Kidney (tissue), 14 donors: ENCODE results near the gene KIAA2012. TPM values are rescaled to one million over a fixed set of nuclear protein-coding genes. Genes with fewer than 3 reads are reported as not detected.

Experiments used
- DNase-seq, 5 donors: peaks; one replicate each; pipeline ENCODE4 v3.0.0-alpha.2; 2013 to 2020
- FAIRE-seq: peaks from 2 replicates; lab custom pipeline; 2012; peaks lifted over from hg19 to GRCh38; lab: Jason Lieb, UNC
- H3K27ac ChIP-seq, 2 donors: one replicate each; pipeline ENCODE4 v1.7.0; 2013; ENCODE audit warnings: low read depth in 2 of 2, low read length in 2 of 2, inconsistent platforms in 1 of 2
- H3K27me3 ChIP-seq: one replicate; pipeline ENCODE4 v1.7.1; 2013; ENCODE audit warnings: low read length, inconsistent platforms; ENCODE audit not compliant: control insufficient read depth, insufficient read depth
- H3K36me3 ChIP-seq, 3 donors: one replicate each; pipeline versions ENCODE4 v1.7.0 to v1.7.1; 2013; ENCODE audit warnings: low read length in 3 of 3, control low read depth in 1 of 3, inconsistent platforms in 1 of 3; ENCODE audit not compliant: insufficient read depth in 3 of 3, control insufficient read depth in 2 of 3
- H3K4me1 ChIP-seq, 3 donors: one replicate each; pipeline versions ENCODE4 v1.7.0 to v1.7.1; 2013; ENCODE audit warnings: low read length in 3 of 3, inconsistent platforms in 1 of 3, low read depth in 1 of 3; ENCODE audit not compliant: control insufficient read depth in 2 of 3, insufficient read depth in 2 of 3
- H3K4me3 ChIP-seq, 3 donors: one replicate each; pipeline versions ENCODE4 v1.7.0 to v1.8.1; 2013; ENCODE audit warnings: low read length in 3 of 3, control low read depth in 1 of 3, inconsistent platforms in 1 of 3
- H3K9ac ChIP-seq, 3 donors: one replicate each; pipeline versions ENCODE4 v1.7.0 to v1.7.1; 2013; ENCODE audit warnings: low read length in 3 of 3, control low read depth in 1 of 3, inconsistent platforms in 1 of 3
- H3K9me3 ChIP-seq, 3 donors: one replicate each; pipeline versions ENCODE4 v1.7.0 to v1.7.1; 2013; ENCODE audit warnings: low read length in 3 of 3, control low read depth in 1 of 3, inconsistent platforms in 1 of 3; ENCODE audit not compliant: control insufficient read depth in 2 of 3, insufficient read depth in 1 of 3
- CTCF ChIP-seq: IDR thresholded peaks from 3 replicates; pipeline ENCODE4 v1.5.1; 2012; ENCODE audit warnings: mild to moderate bottlenecking, moderate library complexity, borderline replicate concordance; ENCODE audit not compliant: insufficient read depth; ENCODE audit errors: extremely low read depth
- intact Hi-C: fragments of 100-400 bp; cut with DNase I; formaldehyde crosslinking; loops from one replicate; pipeline ENCODE4 v1.11.1; 2022
- polyA plus RNA-seq: library from polyadenylated mRNA; stranded (reverse); fragments of 350-450 nt; fragmentation: Illumina TruSeq; extraction: RNeasy Lipid Tissue Mini Kit (QIAGEN cat#74804); gene quantifications from one replicate; pipeline ENCODE4 v1.2.3, GENCODE V29; 2014; ENCODE audit warnings: low read depth, low replicate concordance; ENCODE audit not compliant: insufficient read depth
- total RNA-seq: library from RNA; stranded (reverse); fragmentation: NEBNext Ultra II Directional; extraction: Animal tissue kit (Norgen Biotek cat#: 25700); gene quantifications from one replicate; pipeline ENCODE4 v1.2.1, GENCODE V29; 2021
- donor health status: control.
- donor health status: control.
- donor health status: control.
- donor health status: control.
- donor health status: control.
- donor health status: DM: yes; HTN: yes; CAD: no.
- donor health status: Normal renal cell carcinoma (clear cell type).

KIAA2012 gene
- total and polyA plus RNA-seq, 2 donors from 2014 or later, result not detected

DNA sequence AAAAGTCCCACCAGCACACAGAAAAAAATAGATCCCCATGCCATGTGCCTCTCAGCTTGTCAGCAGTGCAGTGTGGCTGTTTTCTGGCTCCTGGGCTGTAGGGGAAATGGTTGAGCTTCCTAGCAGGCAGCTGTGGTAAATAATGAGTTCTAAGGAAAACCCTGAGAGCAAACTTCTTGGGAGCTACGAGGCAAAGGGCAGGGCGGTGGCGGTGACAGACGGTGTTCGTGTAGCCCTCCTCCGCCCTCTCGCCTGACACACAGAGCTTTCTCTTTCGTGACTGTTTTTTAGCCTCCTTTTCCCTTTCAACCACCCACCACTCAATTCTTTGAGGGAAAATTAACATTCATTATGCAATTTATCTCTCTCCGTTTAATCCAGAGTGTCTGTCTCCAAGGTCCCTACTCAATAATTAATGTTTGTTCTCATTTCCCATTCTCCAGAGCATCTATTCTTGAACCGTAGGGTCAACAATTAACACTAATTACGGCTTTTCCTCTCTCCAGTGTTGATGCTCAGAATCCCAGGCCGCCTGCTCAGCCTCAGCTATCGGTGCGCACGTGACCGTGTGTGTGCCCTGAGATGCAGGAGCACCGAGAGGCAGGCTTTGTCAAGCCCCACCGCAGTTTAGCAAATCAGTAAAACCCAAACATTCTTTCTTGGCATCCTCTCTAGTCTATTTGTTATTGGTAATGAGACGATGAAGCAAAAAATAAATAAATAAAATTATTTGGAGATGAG lies 50.1 kb downstream of the KIAA2012 start:
- no peak overlapping the region for H3K9ac ChIP-seq
- H3K27ac ChIP-seq, result no peak overlapping the region
- DNase-seq, result peak in 1 of 5 donors; percentile 47
- no peaks in the 10 kb centered on the region for H3K27me3 ChIP-seq
- H3K4me3 ChIP-seq, result no peak overlapping the region
- H3K4me1 ChIP-seq, result peaks cover 0 to 5% (median 0%) of the 10 kb centered on the region in 3 donors
- TF ChIP-seq CTCF, result no peak
- H3K36me3 ChIP-seq, result no peaks in the 10 kb centered on the region
- no peak for FAIRE-seq
- intact Hi-C loops, result no loop called here
- no peaks in the 10 kb centered on the region for H3K9me3 ChIP-seq

- no peaks in the 10 kb centered on the region for H3K27me3 ChIP-seq
- intact Hi-C loops, result no loop called here
- H3K27ac ChIP-seq, result no peak overlapping the region
- H3K4me1 ChIP-seq, result peaks cover 0 to 5% (median 0%) of the 10 kb centered on the region in 3 donors
- no peaks in the 10 kb centered on the region for H3K36me3 ChIP-seq
- no peak for TF ChIP-seq CTCF
- no peak for FAIRE-seq
- no peak overlapping the region for H3K9ac ChIP-seq
- no peaks in the 10 kb centered on the region for H3K9me3 ChIP-seq
- H3K4me3 ChIP-seq, result no peak overlapping the region
- no peak for DNase-seq
Measured at GRCh38 chr2:202124286-202124685, 51.2 kb downstream of the KIAA2012 start.

GRCh38 chr2:202127687-202128331 lies 54.8 kb downstream of the KIAA2012 start:
- H3K4me1 ChIP-seq, result peaks cover 0 to 2% (median 0%) of the 10 kb centered on the region in 3 donors
- FAIRE-seq, result no peak
- intact Hi-C loops, result no loop called here

More at GRCh38 chr2:202127687-202128331, 54.8 kb downstream of the KIAA2012 start:
- no peak for TF ChIP-seq CTCF
- Histone ChIP-seq H3K9me3 (no peaks in the 10 kb centered on the region), H3K27ac (no peak overlapping the region), H3K27me3 (no peaks in the 10 kb centered on the region), H3K9ac (no peak overlapping the region), H3K36me3 (no peaks in the 10 kb centered on the region), H3K4me3 (no peak overlapping the region)
- peak in 2 of 5 donors; percentile 37 to 55 for DNase-seq
